DMS53 (cell line): ENCODE results near the gene CD4.
"Not testable (repeated sequence)": the region's sequence is repeated elsewhere in the genome, so short reads cannot be mapped to it uniquely, and the experiment has no call there.

ENCODE experiments used
- DNase-seq: peaks from one replicate; lab custom pipeline; 2025; lab: John Stamatoyannopoulos, UW

The CD4 gene

DNA sequence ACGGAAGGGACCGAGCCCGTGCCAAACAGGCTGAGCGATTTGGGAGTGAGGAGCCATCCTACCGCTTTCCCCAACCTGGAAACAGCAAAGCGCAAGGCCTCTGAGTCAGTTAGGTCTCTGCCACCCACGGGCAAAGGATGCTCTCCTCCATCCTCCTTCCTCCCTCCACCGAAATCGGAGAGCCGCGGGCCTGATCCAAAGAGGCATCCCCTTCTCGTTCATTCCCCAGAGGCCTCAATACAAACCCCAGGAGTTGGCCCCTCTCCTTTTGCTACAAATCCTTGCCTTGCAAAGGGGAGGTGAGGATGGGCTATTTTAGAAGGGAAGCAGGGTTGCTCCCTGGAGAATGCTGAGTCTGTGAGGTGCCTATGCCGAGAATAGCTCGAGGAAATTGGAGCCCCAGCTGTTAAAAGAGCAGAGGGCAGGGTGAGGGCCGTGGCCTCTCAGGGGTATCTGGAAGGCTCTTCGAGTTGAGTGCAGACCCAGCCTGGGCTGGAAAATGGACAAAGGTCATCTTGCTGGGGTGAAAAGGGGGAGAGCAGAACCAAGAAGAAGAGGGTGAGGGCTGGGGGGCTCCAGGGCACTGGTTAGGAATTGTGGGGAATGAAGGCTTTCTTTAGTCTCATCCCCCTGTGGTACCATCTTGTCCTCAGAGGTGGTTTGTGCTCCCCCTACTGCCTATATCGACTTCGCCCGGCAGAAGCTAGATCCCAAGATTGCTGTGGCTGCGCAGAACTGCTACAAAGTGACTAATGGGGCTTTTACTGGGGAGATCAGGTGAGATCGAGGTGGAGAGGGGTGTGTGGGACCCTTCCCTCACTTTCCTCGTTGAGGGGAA lies 79.1 kb downstream of the CD4 start:
- peak; percentile 67 for DNase-seq

DNA sequence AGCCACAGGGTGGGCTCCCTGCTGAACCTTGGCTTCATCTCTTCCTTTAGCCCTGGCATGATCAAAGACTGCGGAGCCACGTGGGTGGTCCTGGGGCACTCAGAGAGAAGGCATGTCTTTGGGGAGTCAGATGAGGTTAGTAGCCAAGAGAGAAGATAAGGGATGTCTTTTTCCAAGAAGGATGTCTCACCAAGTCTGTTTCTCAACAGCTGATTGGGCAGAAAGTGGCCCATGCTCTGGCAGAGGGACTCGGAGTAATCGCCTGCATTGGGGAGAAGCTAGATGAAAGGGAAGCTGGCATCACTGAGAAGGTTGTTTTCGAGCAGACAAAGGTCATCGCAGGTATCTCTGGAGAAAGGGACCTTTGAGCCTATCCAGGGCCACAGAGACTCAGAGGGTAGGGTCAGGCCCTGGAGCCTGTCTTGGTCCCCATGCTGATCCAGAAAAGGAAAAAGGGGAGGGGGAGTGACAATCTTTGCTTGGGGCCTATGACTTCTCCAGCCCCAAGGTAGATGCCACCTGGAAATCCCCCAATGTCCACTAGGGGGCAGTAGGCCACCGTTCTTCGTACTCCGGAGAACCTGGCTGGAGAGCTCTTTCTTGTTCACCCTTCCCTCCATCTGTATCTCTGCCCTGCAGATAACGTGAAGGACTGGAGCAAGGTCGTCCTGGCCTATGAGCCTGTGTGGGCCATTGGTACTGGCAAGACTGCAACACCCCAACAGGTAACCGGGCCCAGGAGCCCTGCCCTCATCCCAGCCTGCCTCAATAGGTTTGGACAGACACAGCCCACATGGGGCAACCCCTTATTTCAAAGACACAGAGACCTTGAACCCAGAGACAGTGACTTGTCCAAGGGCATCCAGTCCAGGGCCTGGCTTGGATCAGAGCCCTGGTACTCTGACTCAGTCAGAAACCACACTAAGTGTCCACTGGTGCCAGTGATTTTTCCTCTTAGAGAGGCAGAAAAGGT lies 80.0 kb downstream of the CD4 start:
- DNase-seq: peak; percentile 96

DNA sequence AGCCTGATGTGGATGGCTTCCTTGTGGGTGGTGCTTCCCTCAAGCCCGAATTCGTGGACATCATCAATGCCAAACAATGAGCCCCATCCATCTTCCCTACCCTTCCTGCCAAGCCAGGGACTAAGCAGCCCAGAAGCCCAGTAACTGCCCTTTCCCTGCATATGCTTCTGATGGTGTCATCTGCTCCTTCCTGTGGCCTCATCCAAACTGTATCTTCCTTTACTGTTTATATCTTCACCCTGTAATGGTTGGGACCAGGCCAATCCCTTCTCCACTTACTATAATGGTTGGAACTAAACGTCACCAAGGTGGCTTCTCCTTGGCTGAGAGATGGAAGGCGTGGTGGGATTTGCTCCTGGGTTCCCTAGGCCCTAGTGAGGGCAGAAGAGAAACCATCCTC lies 81.0 kb downstream of the CD4 start:
- not testable (repeated sequence) for DNase-seq
